Tibial artery (tissue), 4 donors: ENCODE results near the gene TLL1.

Experiments used
- DNase-seq, 2 donors: peaks; one replicate each; pipeline ENCODE4 v3.0.0-alpha.2; 2019
- H3K27ac ChIP-seq, 2 donors: fragments of 200-600 bp; sonication (generic) in 1 of 2; 1 replicate in 1 of 2; 2 replicates in 1 of 2; pipeline ENCODE4 v1.5.1; 2018 to 2019; ENCODE audit warnings: mild to moderate bottlenecking in 1 of 2
- H3K27me3 ChIP-seq, 2 donors: fragments of 200-600 bp; sonication (generic) in 1 of 2; one replicate each; pipeline versions ENCODE4 v1.5.1 to v1.6.0; 2016 to 2019
- H3K36me3 ChIP-seq, 3 donors: fragments of 200-600 bp; sonication (generic) in 2 of 3; one replicate each; pipeline ENCODE4 v1.5.1; 2016 to 2019; ENCODE audit warnings: mild to moderate bottlenecking in 2 of 3
- H3K4me1 ChIP-seq, 4 donors: fragments of 200-600 bp; sonication (generic) in 2 of 4; 1 replicate in 3 of 4; 2 replicates in 1 of 4; pipeline ENCODE4 v1.5.1; 2016 to 2019
- H3K4me3 ChIP-seq, 2 donors: fragments of 200-600 bp; sonication (generic) in 1 of 2; 1 replicate in 1 of 2; 2 replicates in 1 of 2; pipeline ENCODE4 v1.5.1; 2018 to 2019; ENCODE audit warnings: mild to moderate bottlenecking in 2 of 2
- H3K9me3 ChIP-seq, 3 donors: fragments of 200-600 bp; sonication (generic) in 1 of 3; one replicate each; pipeline ENCODE4 v1.5.1; 2016 to 2019
- CTCF ChIP-seq, 2 experiments: fragments of 200-600 bp in 1 of 2; fragments of 450-650 bp in 1 of 2; IDR thresholded peaks; one replicate each; pipeline ENCODE4 v1.5.1; 2017 to 2019; ENCODE audit warnings: antibody characterized with exemption in 2 of 2, mild to moderate bottlenecking in 1 of 2, moderate library complexity in 1 of 2
- intact Hi-C: fragments of 100-400 bp; cut with DNase I; formaldehyde crosslinking; loops from one replicate; pipeline ENCODE4 v1.15.0; 2023; ENCODE audit warnings: low total_unique reads

Gene TLL1

GRCh38 chr4:165964591-165964990 is 91.6 kb downstream of the TLL1 start:
- peaks cover 0 to 10% (median 0%) of the 10 kb centered on the region in 3 donors for H3K9me3 ChIP-seq
- H3K27ac ChIP-seq = no peak overlapping the region
- intact Hi-C loops = no loop called here
- H3K27me3 ChIP-seq = no peaks in the 10 kb centered on the region
- no peaks in the 10 kb centered on the region for H3K36me3 ChIP-seq
- no peak for DNase-seq
- no peak for TF ChIP-seq CTCF (IDR thresholded peaks at IDR 0.05)
- H3K4me3 ChIP-seq = no peak overlapping the region
- H3K4me1 ChIP-seq = no peaks in the 10 kb centered on the region

GRCh38 chr4:165965503-165965902 is 92.5 kb downstream of the TLL1 start:
- Histone ChIP-seq H3K4me3 (no peak overlapping the region), H3K9me3 (peaks cover 0 to 10% (median 0%) of the 10 kb centered on the region in 3 donors), H3K36me3 (no peaks in the 10 kb centered on the region), H3K27me3 (no peaks in the 10 kb centered on the region), H3K27ac (no peak overlapping the region), H3K4me1 (no peaks in the 10 kb centered on the region)
- DNase-seq = no peak
- no peak for TF ChIP-seq CTCF (IDR thresholded peaks at IDR 0.05)
- intact Hi-C loops = no loop called here

- Histone ChIP-seq H3K4me1 (no peaks in the 10 kb centered on the region), H3K4me3 (no peak overlapping the region), H3K27me3 (no peaks in the 10 kb centered on the region), H3K9me3 (peaks cover 0 to 10% (median 0%) of the 10 kb centered on the region in 3 donors), H3K27ac (no peak overlapping the region), H3K36me3 (no peaks in the 10 kb centered on the region)
- no peak for DNase-seq
- no peak for TF ChIP-seq CTCF (IDR thresholded peaks at IDR 0.05)
- intact Hi-C loops = no loop called here
Measured at GRCh38 chr4:165966833-165967232, 93.8 kb downstream of the TLL1 start.

GRCh38 chr4:165967486-165967885 is 94.4 kb downstream of the TLL1 start:
- Histone ChIP-seq H3K36me3 (no peaks in the 10 kb centered on the region), H3K4me1 (no peaks in the 10 kb centered on the region), H3K4me3 (no peak overlapping the region), H3K9me3 (peaks cover 0 to 10% (median 0%) of the 10 kb centered on the region in 3 donors), H3K27me3 (no peaks in the 10 kb centered on the region), H3K27ac (no peak overlapping the region)
- intact Hi-C loops = no loop called here
- TF ChIP-seq CTCF (IDR thresholded peaks at IDR 0.05) = no peak
- DNase-seq = no peak

- intact Hi-C loops = no loop called here
- Histone ChIP-seq H3K27ac (no peak overlapping the region), H3K9me3 (peaks cover 0 to 10% (median 0%) of the 10 kb centered on the region in 3 donors)
Measured at GRCh38 chr4:165970703-165971420, 97.8 kb downstream of the TLL1 start.

More at GRCh38 chr4:165970703-165971420, 97.8 kb downstream of the TLL1 start:
- Histone ChIP-seq H3K4me3 (no peak overlapping the region), H3K4me1 (no peaks in the 10 kb centered on the region), H3K36me3 (no peaks in the 10 kb centered on the region), H3K27me3 (no peaks in the 10 kb centered on the region)
- no peak for TF ChIP-seq CTCF (IDR thresholded peaks at IDR 0.05)
- DNase-seq = no peak
